RKO (cell line): ENCODE data around the gene PTGER4.
"Not testable (repeated sequence)": the region's sequence is repeated elsewhere in the genome, so short reads cannot be mapped to it uniquely, and the experiment has no call there.

Source experiments
- DNase-seq: peaks from one replicate; pipeline ENCODE4 v3.0.0-alpha.2; 2016; ENCODE audit warnings: low spot score

The PTGER4 gene

GRCh38 chr5:40679913-40680681 is at the start of gene PTGER4:
TSS of gene PTGER4 (plus strand) at chr5:40679915. CDS start at chr5:40680994, 1,079 bp downstream.
- DNase-seq = no peak

GRCh38 chr5:40630126-40630525 is 49.6 kb upstream of the PTGER4 start:
- no peak for DNase-seq

GRCh38 chr5:40631236-40631635 is 48.5 kb upstream of the PTGER4 start:
- no peak for DNase-seq

- no peak for DNase-seq
Observed at GRCh38 chr5:40634154-40634553, 45.6 kb upstream of the PTGER4 start.

- DNase-seq = no peak
Observed at GRCh38 chr5:40634593-40634992, 45.1 kb upstream of the PTGER4 start.

GRCh38 chr5:40639531-40639930 is 40.2 kb upstream of the PTGER4 start:
- DNase-seq = not testable (repeated sequence)

GRCh38 chr5:40646266-40646665 is 33.4 kb upstream of the PTGER4 start:
- no peak for DNase-seq

- DNase-seq = no peak
Observed at GRCh38 chr5:40648150-40648549, 31.6 kb upstream of the PTGER4 start.

- DNase-seq = no peak
Observed at GRCh38 chr5:40649463-40650030, 30.2 kb upstream of the PTGER4 start.

GRCh38 chr5:40651201-40651600 is 28.5 kb upstream of the PTGER4 start:
- DNase-seq = no peak

GRCh38 chr5:40652441-40653220 is 27.1 kb upstream of the PTGER4 start:
- no peak for DNase-seq

GRCh38 chr5:40653221-40654022 is 26.3 kb upstream of the PTGER4 start:
- DNase-seq = no peak

GRCh38 chr5:40654377-40654991 is 25.2 kb upstream of the PTGER4 start:
- no peak for DNase-seq

GRCh38 chr5:40655138-40655537 is 24.6 kb upstream of the PTGER4 start:
- no peak for DNase-seq

GRCh38 chr5:40656091-40656490 is 23.6 kb upstream of the PTGER4 start:
- not testable (repeated sequence) for DNase-seq

GRCh38 chr5:40656766-40657165 is 22.9 kb upstream of the PTGER4 start:
- no peak for DNase-seq

GRCh38 chr5:40660751-40661150 is 19.0 kb upstream of the PTGER4 start:
- DNase-seq = no peak

- no peak for DNase-seq
Observed at GRCh38 chr5:40665635-40666298, 13.9 kb upstream of the PTGER4 start.

GRCh38 chr5:40666657-40667056 is 13.1 kb upstream of the PTGER4 start:
- no peak for DNase-seq

- no peak for DNase-seq
Observed at GRCh38 chr5:40667161-40667663, 12.5 kb upstream of the PTGER4 start.
